Endometrial microvascular endothelial cells (primary cell): ENCODE measurements around the gene DCAF5. TPM values are rescaled to one million over a fixed set of nuclear protein-coding genes. Genes with fewer than 3 reads are reported as not detected.

Experiments
- in situ Hi-C: cut with HindIII; loops from 2 replicates; pipeline ENCODE4 v1.10.0; 2017; ENCODE audit warnings: low sequenced_read_pairs, low pct_unique_long_range_greater_than_20kb; ENCODE audit errors: inconsistent ontology term
- total RNA-seq: library from RNA; depleted of rRNA; stranded (reverse); fragments of >200 nt; gene quantifications from one replicate; pipeline ENCODE4 v1.2.3, GENCODE V29; 2015; ENCODE audit errors: inconsistent ontology term

DCAF5 gene
- total RNA-seq, 1 donor from 2014 or later, result 16.6 TPM

DNA sequence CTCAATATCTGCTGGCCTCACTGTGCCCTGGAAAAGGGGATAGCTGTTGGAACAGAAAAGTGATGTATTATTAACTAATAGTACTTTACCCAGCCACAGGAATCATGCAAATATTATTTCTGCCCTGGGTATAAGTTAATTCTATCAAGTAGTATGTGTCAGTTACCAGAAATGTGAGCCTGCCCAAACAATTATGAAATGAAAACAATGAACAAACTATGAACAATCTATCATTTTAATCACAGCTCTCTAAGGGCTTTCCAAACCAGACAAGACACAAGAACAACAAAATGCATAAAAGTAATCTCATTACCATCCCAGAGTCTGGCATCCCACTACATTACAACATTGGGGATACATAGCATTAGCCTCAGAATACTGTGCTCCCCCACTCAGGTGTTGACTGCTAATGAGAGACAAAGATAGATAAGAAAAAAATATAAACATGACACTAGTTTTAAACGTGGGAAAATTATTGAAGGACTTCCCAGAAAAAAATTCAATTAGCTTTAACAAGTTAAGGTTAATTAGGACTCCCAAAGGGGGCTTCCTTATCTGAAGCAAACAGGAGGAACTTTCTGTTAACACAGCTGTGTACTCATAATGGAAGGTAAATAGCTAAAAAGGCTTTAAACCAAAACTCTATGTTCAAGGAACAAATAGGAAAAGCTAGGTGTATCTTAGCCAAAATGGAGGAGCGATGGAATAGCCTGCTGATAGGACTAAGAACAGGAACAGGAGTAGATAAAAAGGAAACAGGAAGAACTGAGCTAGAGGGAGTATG is 3.3 kb downstream of the DCAF5 start:
- in situ Hi-C loops, result no loop called here

DNA sequence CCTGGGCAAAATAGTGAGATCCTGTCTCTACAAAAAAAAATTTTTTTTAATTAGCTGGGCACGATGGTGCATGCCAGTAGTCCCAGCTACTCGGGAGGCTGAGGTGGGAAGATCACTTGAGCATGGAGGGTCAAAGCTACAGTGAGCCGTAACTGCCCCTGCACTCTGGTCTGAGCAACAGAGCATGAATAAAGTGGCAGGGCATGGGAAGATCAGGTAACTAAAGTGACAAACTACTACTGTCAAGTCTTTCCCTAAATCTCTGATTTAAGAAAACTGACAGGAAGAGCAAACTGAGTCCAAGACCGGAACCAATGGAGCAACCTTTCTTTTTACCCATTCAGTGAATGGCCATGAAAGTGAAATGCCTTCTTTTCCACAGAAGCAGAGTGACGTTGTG is 10.8 kb downstream of the DCAF5 start:
- in situ Hi-C loops, result no loop called here

DNA sequence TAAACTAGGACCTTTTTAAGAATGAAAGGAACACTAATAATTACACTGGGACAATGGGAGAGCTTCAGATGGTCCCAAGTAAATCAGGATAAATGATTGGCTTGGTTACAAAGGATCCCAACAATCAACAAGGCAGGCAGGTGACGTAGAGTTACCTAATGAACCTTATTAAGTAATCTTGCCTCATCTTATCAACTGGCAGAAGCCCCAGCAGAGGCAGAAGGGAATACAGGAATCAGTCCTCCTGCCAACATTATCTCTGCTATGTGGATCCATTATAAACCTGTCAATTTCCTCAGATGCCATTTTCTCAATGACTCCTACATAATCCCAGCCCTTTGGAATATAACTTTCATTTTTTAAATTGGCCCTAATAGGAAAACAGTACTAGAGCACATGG is 11.4 kb downstream of the DCAF5 start:
- in situ Hi-C loops, result no loop called here

DNA sequence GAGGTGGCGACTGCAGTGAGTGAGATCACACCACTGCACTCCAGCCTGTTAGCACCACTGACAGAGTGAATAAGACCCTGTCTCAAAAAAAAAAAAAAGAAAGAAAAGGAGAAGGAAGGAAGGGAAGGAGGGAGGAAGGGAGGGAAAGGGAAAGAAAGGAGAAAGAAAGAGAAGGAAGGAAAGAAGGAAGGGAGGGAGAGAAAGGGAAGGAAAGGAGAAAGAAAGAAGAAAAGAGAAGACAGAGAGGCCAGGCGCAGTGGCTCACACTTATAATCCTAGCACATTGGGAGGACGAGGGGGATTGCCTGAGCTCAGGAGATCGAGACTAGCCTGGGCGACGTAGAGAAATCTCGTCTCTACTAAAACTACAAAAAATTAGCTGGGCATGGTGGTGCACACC is 13.2 kb downstream of the DCAF5 start:
- in situ Hi-C loops, result no loop called here

DNA sequence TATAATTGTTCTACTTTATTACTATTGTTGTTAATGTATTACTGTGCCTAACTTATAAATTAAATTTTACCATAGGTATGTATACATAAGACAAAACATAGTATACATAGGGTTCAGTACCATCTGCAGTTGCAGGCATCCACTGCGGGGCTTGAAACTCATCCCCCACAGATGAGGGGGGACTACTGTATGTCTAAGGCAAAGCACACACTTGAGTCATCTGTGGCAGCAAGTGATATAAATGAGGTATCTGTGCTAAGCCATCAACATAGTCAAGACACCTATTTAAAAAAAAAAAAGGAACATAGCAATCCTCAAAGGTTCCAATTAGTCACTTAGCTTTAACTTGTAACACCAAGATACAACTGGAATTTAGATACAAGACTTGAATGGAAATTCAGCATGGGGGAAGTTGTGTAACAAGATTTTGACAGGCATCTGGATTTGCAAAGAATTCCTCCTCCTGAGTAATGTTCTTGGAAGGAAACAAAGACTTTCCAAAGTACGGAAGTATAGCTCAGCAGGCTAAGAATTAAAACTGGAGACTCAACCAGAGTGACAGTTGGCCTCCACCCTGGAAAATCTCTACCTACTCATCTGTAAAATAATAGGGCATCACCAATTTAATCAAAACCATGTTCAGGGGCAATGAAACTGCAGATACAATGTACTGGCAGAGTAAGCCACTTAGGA is 14.9 kb downstream of the DCAF5 start:
- in situ Hi-C loops, result no loop called here

DNA sequence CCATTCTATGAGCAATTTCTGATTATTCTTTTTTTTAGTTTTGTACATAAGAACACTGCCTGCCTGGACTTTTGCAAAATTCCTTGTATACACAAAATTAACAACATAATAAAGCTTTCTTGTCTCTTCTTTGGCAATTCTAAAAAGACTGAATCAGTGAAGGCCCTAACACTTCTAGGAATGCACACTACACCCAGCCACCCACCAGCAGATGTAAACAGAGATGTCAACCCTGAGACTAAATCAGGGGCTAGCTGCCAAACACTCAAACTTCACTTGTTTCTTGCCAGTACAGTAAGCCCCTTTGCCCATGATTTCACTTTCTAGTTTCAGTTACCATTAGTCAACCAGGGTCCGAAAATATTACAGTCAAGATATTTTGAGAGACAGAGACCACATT is 15.5 kb downstream of the DCAF5 start:
- in situ Hi-C loops, result no loop called here

DNA sequence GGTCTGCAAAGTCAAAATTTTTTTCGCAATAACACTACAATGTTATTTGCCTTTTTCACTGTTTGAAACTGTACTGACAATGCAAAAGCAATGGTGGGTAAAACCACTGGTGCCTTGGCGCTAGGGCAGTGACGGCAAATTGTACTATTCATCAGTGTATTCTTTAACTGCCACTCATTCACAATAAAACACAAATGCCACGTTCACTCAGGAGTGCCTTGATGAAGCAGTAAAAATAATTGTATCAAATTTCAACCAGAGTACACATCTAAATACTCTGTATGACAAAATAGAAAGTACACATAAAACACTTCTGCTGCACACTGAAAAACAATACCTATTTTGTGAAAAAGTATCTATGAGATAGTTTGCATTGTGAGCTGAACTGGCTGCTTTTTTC is 17.8 kb downstream of the DCAF5 start:
- in situ Hi-C loops, result no loop called here

DNA sequence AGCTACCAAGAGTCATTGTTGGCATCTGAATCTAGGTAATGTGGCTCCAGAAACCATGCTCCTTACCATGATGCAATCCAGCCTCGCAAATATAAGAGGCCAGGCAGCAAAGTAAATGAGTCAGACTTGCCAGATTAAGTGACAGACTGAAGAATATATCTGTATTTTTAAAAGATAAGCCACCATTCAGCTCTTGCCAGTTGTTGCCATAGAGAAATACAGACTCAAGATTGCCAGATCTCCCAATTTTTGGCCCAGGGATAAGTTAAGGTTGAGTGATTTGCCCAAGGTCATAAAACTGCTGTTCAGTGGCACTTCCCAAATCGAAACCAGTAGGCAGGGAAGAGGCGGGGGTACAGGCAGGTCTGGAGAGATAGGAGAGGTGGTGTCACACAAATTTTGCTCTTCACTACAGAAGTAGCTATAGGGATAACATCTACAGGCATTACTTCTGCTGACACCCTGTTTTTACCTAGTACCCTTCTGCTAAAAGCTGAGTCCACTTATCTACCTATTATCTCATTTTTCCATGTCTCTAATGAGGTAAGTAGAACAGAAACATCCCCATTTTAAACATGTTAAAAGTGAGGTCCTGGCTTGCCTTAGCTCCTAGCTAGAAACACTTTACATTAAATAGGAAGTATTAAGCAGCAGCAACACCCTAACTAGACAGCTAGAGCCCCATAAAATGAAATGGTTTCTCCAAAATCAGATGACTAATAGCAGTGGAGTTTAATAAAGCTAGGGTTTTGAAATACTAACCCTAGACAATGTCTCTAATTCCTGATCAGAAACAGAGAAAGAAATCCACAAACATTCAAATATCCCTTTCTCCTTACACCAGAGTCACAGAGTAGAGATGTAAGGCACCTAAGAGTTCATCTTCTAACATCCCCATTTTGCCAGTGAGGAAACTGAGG is 19.5 kb downstream of the DCAF5 start:
- in situ Hi-C loops, result no loop called here

DNA sequence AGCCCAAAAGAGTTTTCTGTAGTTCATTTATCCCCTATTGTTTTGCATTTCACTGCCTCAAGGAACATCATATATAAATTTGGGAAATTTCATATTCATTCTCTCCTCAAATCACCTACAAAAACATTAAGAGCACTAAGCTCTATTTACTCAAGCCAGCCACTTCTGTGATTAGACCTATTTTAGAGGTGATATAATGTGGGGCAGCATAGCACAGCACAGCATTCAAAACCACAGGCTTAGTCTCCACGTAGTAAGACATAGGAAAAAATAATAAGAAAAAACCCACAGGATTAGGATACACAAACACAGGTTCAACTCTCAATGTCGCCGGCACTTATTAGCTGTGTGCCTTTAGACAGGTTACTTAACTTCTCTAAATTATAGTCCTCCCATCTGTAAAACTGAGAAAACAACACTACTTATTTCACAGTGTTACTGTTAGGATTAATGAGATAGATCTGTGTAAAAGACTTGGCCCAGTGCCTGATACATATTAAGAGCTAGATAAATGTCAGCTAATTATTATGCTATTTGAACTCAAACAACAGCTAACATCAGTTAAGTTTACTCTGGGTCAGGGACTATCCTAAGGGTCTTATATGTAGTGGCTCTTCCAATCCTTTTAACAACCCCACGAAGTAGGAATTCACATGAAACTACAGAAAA is 20.3 kb downstream of the DCAF5 start:
- in situ Hi-C loops, result no loop called here

DNA sequence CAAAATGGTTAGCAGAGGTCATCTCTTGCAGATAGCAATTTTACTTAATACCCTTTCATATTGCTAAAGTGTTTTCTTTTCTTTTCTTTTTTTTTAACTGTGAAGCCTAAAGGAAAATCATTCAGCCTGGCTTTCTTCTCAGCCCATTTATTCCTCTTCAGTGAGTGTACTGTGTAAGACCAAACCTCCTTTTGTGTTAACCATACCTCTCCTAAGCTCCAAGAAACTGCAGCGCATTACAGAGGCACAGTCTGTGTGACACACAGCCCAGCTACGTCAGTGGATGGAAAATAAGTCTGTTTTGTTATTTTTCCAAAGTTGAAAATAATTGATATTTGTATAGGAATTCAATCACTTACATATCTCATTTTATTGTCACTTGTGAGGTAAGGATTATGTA is 21.7 kb downstream of the DCAF5 start:
- in situ Hi-C loops, result no loop called here

DNA sequence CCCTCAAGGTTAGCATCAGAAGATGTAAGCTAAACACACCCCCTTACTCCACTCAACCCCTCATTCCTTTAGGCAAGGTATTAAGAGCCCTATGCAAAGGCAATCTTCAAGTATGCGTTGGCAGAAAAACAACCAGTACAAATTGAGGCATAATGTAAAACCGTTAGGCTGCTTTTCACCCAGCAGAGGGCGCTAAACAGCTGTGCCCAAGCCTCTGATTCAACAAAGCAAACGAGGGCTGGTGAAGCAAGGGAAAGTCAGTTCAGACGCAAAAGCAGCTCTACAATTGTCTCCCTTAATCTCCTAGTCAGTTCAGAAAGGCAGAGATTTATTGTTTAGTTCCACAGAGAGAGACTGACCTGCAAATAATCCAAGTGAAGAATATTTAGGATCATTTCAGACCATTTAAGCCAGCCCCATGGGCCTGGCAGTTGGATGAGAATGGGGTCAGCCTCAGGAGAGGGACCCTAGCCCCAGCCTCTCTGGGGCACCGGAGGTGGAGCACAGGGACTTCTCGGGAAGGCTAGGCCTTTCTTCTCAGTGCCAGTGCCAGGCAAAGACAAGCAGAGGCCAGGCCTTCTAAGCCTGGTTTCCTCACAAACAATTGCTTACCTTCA is 23.5 kb downstream of the DCAF5 start:
- in situ Hi-C loops, result no loop called here

DNA sequence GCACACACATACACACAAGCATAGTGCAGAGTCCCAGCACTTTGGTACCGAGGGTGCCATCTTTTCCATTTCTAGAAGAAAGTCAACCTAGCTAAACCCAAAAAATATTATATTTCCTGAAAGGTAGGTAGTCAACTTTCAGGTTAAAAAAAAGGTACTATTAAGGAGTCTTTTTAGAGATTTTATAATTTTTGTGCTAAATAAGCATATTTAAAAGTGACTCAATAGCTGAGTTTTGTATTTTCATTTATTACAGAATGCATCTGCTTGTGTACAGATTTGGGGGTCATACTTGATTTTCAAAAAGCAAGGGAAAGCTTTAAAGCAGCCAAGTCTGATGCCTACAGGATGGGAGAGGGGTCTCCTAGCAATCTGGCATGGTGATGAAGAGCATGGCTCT is 34.6 kb downstream of the DCAF5 start:
- in situ Hi-C loops, result no loop called here

DNA sequence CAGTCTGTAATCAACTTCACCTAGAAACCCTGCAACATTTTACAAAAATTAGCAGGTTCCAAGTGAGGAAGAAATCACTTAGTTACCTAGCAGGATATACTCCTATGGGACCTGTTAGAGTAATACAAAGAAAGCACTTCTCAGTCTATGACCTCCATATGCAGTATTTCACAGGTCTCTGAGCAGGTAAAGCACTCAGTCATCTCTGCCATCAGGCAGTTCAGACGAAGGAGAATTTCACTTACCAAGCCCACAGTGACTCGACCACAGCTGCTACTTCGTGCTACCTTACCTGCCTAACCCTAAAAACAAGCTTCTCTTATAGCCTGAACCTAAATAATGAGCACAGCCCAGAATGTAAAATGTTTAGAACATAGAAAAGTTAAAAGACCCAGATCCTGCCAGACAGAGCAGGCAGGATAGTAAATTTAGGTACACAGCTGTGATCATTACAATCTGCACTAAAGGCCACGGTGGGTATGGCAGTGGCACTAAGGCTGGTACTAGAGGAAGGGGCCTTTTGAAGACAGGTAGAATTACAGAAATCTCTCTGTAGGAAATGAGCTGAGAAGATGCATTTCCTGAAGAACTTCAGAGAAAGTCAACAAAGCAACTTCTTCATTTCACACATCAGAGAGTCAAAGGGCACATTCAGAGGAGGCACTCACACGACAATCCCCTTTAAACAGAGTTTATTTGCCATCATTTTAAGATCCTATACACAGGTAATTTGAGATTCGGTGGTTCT is 35.7 kb downstream of the DCAF5 start:
- in situ Hi-C loops, result no loop called here

DNA sequence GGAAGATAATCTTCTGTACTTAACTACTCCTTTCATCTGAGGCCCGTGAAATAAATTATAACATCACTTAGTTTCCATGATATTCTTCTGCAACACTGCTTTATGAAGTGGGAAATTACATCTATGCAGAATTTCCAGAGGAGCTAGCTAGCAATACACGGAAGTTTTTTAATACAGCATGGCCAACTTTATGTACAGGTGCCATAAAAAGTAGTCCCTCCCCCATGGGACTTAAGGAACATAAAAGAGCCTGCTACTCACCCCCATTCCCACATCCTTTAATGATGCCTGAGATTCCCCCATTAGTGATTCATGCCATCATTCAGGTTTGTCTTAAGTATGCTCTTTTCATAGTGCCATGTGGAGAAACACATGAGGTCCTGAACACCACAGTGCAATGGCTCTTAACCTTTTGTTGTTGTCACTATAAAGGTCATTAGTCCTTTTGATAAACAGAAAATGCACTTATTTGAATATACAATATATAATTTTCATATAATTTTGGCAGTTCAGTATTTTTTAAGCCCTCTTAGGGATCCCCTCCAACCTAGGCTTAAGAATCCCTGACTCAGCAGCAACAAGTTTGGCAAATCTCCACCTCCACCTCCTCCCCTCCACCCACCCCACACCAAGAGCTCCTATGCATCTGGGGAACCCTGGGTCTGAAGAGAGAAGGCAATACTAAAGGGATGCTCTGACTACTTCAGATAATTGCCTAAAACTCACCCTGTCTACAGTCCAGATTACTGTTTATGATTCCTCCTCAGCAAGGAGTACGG is 37.3 kb downstream of the DCAF5 start:
- in situ Hi-C loops, result no loop called here

DNA sequence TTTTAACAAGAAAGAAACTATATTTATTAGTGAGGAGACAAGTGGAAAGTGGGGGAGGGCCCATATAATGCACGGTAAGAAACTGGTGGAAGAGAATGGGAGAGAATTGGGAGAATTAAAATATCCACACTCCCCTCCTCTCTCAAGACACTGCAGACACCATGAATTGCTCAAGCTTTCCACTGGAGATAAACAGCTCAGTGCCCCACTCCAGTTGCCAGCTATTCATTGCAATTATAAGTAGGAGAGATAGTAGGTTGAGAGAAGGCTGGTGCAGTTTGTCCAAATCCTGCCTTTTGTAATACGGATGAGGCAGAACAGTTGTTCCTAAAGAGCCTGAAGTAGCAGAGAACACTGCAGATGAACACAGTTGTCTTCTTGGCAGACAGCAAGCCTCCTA is 38.2 kb downstream of the DCAF5 start:
- in situ Hi-C loops, result no loop called here

DNA sequence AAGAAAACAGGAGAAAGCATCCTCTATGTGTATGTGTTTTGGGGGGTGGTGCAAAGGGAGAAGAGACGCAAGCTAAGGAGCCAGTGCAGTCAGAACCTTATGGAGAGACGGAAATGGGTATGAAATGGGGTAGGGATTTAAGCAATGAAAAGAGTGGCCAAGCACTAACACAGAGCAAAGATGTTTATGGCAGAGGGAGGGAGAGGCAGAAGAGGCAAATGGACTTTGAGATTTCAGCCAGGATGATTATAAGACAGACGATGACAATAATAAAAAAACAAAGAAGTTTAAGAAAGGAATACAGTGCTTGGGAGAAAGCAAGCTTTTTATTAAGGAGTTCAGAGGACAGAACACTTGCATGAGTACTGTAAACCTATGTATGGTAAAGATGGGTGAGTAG is 44.6 kb downstream of the DCAF5 start:
- in situ Hi-C loops, result no loop called here

DNA sequence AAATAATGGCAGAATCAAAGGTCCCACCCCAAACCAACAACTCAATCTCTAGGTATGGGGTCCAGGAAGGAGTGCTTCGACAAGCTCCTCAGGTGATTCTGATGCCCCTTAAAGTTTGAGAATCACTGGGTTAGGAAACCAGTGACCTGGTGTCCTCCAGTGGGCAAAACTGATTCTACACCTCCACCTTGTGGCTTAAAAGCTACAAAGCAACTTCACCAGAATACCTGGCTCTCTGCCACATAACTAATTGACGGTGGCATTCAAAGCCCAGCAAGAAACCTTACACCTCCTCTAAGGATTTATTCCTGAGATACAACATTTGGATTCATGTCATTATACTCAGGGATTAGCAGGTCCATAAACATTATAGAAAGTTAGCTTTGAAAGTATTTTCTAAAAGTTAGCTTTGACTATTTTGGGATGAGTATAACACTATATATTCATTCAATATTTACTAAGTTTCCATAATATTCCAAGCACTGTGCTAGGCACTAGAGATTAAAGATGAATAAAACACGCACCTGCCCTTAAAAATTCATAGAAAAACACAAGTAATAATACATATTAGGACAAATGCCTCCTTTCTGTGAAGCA is 45.4 kb downstream of the DCAF5 start:
- in situ Hi-C loops, result no loop called here
